Measurements from ENCODE around the gene FOXP2. TPM values are rescaled to one million over a fixed set of nuclear protein-coding genes. Genes with fewer than 3 reads are reported as not detected.

Gene FOXP2
- total and polyA plus RNA-seq, 10 of the 15 experiments (the other 5 are each of a cell fraction or from before 2014, with no cell fraction given) = 0.99 to 2.5 (median 1.8) TPM

- no peaks in the 10 kb centered on the region for H3K4me1 ChIP-seq (ENCODE audit: control insufficient read depth, insufficient read depth, low read length)
- intact Hi-C loops (cut with micrococcal nuclease; ENCODE audit: unreplicated experiment) (no loop called here), in situ Hi-C loops (cut with MboI) (no loop called here)
- H3K79me2 ChIP-seq (ENCODE audit: control insufficient read depth, insufficient read depth, low read length) = no peaks in the 10 kb centered on the region
- H4K20me1 ChIP-seq (ENCODE audit: control insufficient read depth, insufficient read depth) = no peaks in the 10 kb centered on the region
- SMC1A ChIA-PET (ENCODE audit: uncharacterized antibody, unreplicated experiment) = interaction anchor here (1.2 kb wide), 1 partner anchor 55 kb away, joined by 3 read pairs; no protein-coding TSS in a partner anchor
- RAD21 ChIA-PET (ENCODE audit: unreplicated experiment) = no interaction called here
- DNase-seq (ENCODE audit: low read depth, low spot score) = peak; percentile 7
- no peak overlapping the region for H3K27ac ChIP-seq (ENCODE audit: control insufficient read depth, insufficient read depth)
- H3K36me3 ChIP-seq (ENCODE audit: control insufficient read depth in 2 of 2, insufficient read depth in 2 of 2, low read length in 1 of 2) = no peaks in the 10 kb centered on the region
- no peak for FAIRE-seq
- no TSS peak for BruUV-seq (replicated peaks)
- no peaks in the 10 kb centered on the region for H3K9me3 ChIP-seq (replicated peaks; ENCODE audit: control insufficient read depth, insufficient read depth, low read length)
- peak; percentile 71 for ATAC-seq
- no peak overlapping the region for H3K4me3 ChIP-seq
- 0% methylated on average over 3 of the region's 3 CpGs for WGBS (ENCODE audit: insufficient coverage, insufficient replicate concordance, low lambda C conversion rate, missing lambda C conversion rate)
- H3K9ac ChIP-seq (ENCODE audit: control insufficient read depth, insufficient read depth, low read length) = no peak overlapping the region
- H2AFZ ChIP-seq (ENCODE audit: control insufficient read depth, low read depth, low read length) = peak overlapping the region; percentile 1; the same call in 1 of the 2 replicates
- POLR2A ChIA-PET = no interaction called here
- no peak overlapping the region for H3K4me2 ChIP-seq (ENCODE audit: control insufficient read depth, insufficient read depth)
- no peaks in the 10 kb centered on the region for H3K27me3 ChIP-seq (replicated peaks in 1 of 2; ENCODE audit: control insufficient read depth in 2 of 2, insufficient read depth in 2 of 2, low read length in 1 of 2)
- CTCF ChIA-PET = interaction anchor here (0.6 kb wide), 1 partner anchor 592 kb away, joined by 4 read pairs; no protein-coding TSS in a partner anchor
- TF ChIP-seq SREBF1 (IDR thresholded peaks at IDR 0.05; ENCODE audit: low read length) = no peak
- TF ChIP-seq NBN (IDR thresholded peaks at IDR 0.05) = no peak
- TF ChIP-seq MYC (IDR thresholded peaks at IDR 0.05; ENCODE audit: insufficient read depth, insufficient read length, insufficient replicate concordance, low read length, severe bottlenecking) = no peak
- TF ChIP-seq SUPT20H (IDR thresholded peaks at IDR 0.05; ENCODE audit: borderline replicate concordance, control insufficient read depth, low read depth, low read length) = no peak
- 0 out of 4 replicates have a peak, but pooled peaks of 1 of the 2 experiments have one; percentile 9 for TF ChIP-seq BHLHE40 (IDR thresholded peaks at IDR 0.05; ENCODE audit: borderline replicate concordance in 1 of 2, low read depth in 2 of 2, low read length in 1 of 2)
- no peak for TF ChIP-seq YY1 (IDR thresholded peaks at IDR 0.05; ENCODE audit: low read depth, low read length)
- TF ChIP-seq SMARCA5 (IDR thresholded peaks at IDR 0.05) = no peak
- TF ChIP-seq NFYB (IDR thresholded peaks at IDR 0.05; ENCODE audit: insufficient read depth, low read depth, low read length) = no peak
- TF ChIP-seq BMI1 (IDR thresholded peaks at IDR 0.05; ENCODE audit: borderline replicate concordance) = no peak
- no peak for TF ChIP-seq SIX5 (IDR thresholded peaks at IDR 0.05; ENCODE audit: low read depth, low read length, severe bottlenecking)
- no peak for TF ChIP-seq NKRF (conservative IDR thresholded peaks at IDR 0.05)
- no peak for TF ChIP-seq RELA (IDR thresholded peaks at IDR 0.05; ENCODE audit: borderline replicate concordance, partially characterized antibody)
- TF ChIP-seq TARDBP (IDR thresholded peaks at IDR 0.05; ENCODE audit: borderline replicate concordance) = no peak
- TF ChIP-seq CREM (IDR thresholded peaks at IDR 0.05; ENCODE audit: low read depth) = peak; percentile 84; the same call in 1 of the 2 replicates
- TF ChIP-seq NFIC (IDR thresholded peaks at IDR 0.05; ENCODE audit: low read depth, low read length) = peak; percentile 91
- TF ChIP-seq SKIL (IDR thresholded peaks at IDR 0.05; ENCODE audit: low read depth, poor library complexity, severe bottlenecking) = peak; percentile 23
- TF ChIP-seq NRF1 (conservative IDR thresholded peaks at IDR 0.05; ENCODE audit: low read depth, low read length) = no peak
- peak in 1 of 2 experiments; percentile 71; a peak in 1 of 4 replicates for TF ChIP-seq SRF (IDR thresholded peaks at IDR 0.05; ENCODE audit: low read depth in 2 of 2, low read length in 2 of 2)
Observed at GRCh38 chr7:114718861-114719260, 304.2 kb downstream of the FOXP2 start.

Data from GM12878 (cell line).